ENCODE results near the gene SLC11A1.

DNA sequence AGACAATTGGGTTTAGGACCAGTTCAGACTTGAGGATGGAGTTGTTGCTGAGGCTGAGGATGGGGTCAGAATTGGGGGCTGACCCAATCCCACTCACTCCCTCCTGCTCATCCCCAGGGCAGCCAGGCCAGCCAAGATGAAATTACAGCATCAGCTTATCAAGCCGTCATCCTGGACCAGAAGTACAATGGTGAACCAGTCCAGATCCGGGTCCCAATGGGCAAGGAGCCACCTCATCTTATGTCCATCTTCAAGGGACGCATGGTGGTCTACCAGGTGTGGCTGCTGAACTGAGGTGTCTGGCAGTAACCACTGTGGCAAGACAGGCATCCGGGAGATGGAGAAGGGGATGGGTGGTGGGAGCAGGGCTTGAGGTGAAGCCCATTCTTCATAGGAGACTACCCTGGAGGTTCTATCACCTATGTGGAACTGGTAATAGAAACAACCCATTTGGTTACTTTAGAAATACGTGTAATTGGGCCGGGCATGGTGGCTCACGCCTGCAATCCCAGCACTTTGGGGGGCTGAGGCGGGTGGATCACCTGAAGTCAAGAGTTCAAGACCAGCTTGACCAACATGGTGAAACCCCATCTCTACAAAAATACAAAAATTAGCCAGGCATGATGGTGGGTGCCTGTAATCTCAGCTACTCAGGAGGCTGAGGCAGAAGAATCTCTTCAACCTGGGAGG lies 50.7 kb downstream of the SLC11A1 start:
- TF ChIP-seq, protein P1, sequence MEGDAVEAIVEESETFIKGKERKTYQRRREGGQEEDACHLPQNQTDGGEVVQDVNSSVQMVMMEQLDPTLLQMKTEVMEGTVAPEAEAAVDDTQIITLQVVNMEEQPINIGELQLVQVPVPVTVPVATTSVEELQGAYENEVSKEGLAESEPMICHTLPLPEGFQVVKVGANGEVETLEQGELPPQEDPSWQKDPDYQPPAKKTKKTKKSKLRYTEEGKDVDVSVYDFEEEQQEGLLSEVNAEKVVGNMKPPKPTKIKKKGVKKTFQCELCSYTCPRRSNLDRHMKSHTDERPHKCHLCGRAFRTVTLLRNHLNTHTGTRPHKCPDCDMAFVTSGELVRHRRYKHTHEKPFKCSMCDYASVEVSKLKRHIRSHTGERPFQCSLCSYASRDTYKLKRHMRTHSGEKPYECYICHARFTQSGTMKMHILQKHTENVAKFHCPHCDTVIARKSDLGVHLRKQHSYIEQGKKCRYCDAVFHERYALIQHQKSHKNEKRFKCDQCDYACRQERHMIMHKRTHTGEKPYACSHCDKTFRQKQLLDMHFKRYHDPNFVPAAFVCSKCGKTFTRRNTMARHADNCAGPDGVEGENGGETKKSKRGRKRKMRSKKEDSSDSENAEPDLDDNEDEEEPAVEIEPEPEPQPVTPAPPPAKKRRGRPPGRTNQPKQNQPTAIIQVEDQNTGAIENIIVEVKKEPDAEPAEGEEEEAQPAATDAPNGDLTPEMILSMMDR (IDR thresholded peaks at IDR 0.05), result no peak
- TF ChIP-seq POLR2A (IDR thresholded peaks at IDR 0.05) (no peak), POLR2AphosphoS5 (IDR thresholded peaks at IDR 0.05; ENCODE audit: insufficient read depth in 1 of 2, low read depth in 1 of 2) (no peak)

All from vagina (tissue), 2 donors.